HG03280 (cell line): ENCODE measurements around the gene MAPK10.
"Not testable (repeated sequence)": the region's sequence is repeated elsewhere in the genome, so short reads cannot be mapped to it uniquely, and the experiment has no call there.

Source experiments
- ATAC-seq: cut with Tn5 transposase; IDR thresholded peaks from one replicate; pipeline ENCODE4 v1.9.1; 2021; ENCODE audit warnings: mild to moderate bottlenecking, moderate library complexity; ENCODE audit not compliant: unreplicated experiment

Gene MAPK10

GRCh38 chr4:86117705-86118302 lies 242.0 kb downstream of the MAPK10 start:
- no peak for ATAC-seq

- no peak for ATAC-seq
These were observed 245.3 kb downstream of the MAPK10 start for GRCh38 chr4:86114563-86114962.

DNA sequence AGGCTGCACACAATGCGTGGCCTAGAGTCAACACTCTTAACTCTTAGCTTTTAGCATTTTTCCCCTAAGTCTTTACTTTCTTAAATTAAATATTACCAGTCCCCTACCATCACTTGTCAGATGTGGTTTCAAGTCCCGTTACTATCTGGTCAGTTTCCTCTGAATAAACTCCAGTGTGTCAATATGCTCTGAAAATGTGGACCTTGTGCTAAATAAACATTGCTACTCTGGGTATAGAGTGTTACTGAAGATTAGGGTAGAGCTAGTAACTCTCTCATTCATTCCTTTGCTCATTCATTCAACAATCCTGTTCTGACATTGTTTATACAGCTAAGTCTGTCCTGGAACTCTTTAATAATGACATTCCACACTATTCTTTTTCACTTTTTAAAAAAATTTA lies 251.0 kb downstream of the MAPK10 start:
- no peak for ATAC-seq

- ATAC-seq = no peak
These were observed 251.7 kb downstream of the MAPK10 start for GRCh38 chr4:86108137-86108536.

DNA sequence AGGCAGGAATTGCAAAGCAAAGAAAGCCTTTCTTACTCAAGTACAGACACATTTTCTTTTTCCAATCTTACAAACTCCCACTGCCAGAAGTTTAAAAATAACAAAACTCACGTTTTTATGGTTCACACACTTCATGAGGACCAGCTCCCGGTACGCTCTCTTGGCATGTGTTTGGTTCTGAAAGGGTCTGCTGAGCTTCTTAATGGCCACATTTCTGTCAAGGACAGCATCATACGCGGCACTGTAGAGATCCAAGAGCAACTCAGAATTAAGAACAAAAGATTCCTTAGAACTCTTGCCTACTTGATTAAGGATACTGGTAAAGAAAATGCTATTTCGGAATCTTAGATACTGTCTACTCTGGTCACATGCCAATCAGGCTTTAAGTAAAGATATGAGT lies 252.7 kb downstream of the MAPK10 start:
- no peak for ATAC-seq

DNA sequence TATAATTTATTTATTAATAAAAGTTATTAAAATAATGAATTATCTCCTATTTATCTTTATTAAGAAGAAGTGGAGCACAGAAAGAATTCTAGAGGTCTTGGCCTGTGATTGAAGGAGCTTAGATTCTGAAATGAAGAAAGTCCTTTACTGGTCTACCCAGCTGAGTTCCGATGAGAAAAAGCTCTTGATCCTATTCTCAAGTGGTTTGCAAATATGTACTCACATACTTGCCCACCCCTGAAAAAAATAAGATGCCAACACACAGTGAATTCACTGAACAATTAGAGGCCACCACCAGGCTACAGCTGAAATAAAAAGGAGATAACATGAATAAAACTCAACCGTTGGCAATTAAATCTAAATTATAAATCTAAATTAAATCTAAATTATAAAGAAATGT lies 253.4 kb downstream of the MAPK10 start:
- no peak for ATAC-seq

GRCh38 chr4:86101841-86102240 lies 258.0 kb downstream of the MAPK10 start:
- ATAC-seq = no peak

DNA sequence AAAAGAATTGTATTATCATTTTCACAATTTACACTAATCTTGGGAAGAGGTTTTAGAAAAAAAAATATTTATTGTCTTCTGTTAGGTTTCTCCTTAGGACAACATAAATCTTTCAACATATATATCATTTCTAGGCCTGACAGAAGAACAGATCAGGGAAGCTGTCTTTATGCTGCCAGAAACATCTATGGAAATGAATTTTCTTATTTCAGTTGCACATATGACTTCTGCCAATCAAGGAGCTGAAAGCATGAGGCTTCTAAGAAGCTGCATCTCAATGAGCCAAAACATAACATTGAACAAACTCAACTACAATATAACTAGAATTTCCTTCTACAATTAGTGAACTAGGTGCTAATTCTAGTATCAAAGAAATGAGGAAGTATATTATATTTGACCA lies 258.4 kb downstream of the MAPK10 start:
- no peak for ATAC-seq

- ATAC-seq = no peak
These were observed 259.2 kb downstream of the MAPK10 start for GRCh38 chr4:86100539-86101215.

DNA sequence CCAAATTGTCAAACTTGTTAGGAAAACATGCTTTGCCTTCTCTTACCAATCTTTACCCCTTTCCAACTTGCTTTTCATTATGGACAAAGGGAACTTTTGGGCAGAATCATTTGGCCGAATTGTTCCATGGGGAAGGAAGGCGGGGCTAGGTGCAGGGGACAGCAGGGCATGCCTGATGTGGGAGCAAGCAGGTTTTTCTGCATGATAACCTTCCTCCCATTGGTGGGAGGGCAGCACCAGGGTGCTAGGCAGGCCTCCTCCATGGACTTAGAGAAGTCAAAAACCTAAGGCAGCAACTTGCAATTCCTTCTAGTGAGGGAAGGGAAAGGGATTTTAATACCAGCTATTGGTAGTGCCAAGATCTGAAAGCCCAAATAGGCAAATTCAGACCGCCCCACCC lies 260.5 kb downstream of the MAPK10 start:
- no peak for ATAC-seq

DNA sequence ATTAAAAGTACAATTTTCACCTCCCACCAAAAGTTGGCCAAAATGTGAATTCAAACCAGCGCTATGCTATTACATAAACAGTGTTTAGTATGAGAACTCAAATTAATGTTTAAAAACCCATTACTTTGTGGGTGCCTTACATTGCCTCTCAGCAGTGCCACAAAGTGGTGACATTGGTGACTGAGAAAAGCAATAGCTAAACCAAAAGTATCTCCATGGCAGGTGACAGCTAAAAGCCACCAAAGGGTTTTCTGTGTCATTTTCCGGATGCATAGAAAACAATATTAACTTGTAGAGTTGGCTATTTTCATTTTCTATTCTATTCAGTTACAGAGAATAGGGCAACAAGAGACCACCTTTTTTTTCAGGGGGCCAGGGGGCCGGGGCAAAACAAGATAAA lies 261.2 kb downstream of the MAPK10 start:
- ATAC-seq = no peak

GRCh38 chr4:86096373-86096772 lies 263.5 kb downstream of the MAPK10 start:
- ATAC-seq = no peak

- no peak for ATAC-seq
These were observed 267.2 kb downstream of the MAPK10 start for GRCh38 chr4:86092684-86093083.

- no peak for ATAC-seq
These were observed 268.7 kb downstream of the MAPK10 start for GRCh38 chr4:86091201-86091600.

GRCh38 chr4:86089781-86090323 lies 270.0 kb downstream of the MAPK10 start:
- ATAC-seq = no peak

GRCh38 chr4:86089053-86089452 lies 270.8 kb downstream of the MAPK10 start:
- no peak for ATAC-seq

GRCh38 chr4:86075796-86076195 lies 284.1 kb downstream of the MAPK10 start:
- ATAC-seq = not testable (repeated sequence)

DNA sequence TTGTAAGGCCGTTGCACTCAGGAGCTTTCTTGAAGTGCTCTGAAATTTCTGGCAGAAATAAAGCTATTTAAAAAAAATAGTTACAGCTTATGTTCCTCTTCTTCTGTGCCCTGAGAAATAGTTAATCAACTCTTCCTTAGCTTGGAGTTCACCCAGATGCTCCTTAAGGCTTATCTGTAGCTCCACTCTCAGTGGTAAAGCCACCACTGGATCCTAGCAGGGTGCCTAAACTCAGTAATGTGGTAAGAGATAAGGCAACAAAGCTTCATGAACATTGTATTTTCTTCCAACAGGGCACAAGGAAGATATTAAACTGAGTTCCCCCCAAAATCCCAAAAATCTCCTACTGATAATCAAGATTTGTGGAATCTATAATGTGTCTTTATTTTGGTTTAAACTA lies 299.5 kb downstream of the MAPK10 start:
- ATAC-seq = no peak

GRCh38 chr4:86058621-86059020 lies 301.2 kb downstream of the MAPK10 start:
- no peak for ATAC-seq

DNA sequence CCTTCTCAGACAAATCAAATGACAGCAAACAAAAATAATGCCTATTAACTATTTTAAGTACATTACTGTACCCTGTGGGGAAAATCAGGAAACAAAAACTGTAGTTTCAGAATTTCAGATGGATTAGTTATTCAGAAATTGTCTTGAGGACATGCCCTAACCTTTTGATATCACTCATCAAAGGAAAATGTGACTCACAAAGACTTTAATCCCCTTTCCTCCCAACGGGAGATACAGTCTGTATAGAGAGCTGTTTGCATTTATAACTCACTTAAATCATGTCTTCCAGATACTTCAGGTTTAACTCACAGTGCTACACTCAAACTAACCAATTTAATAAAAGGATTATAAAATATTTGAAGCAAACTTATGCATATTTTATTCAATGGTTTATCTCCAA lies 304.0 kb downstream of the MAPK10 start:
- no peak for ATAC-seq

DNA sequence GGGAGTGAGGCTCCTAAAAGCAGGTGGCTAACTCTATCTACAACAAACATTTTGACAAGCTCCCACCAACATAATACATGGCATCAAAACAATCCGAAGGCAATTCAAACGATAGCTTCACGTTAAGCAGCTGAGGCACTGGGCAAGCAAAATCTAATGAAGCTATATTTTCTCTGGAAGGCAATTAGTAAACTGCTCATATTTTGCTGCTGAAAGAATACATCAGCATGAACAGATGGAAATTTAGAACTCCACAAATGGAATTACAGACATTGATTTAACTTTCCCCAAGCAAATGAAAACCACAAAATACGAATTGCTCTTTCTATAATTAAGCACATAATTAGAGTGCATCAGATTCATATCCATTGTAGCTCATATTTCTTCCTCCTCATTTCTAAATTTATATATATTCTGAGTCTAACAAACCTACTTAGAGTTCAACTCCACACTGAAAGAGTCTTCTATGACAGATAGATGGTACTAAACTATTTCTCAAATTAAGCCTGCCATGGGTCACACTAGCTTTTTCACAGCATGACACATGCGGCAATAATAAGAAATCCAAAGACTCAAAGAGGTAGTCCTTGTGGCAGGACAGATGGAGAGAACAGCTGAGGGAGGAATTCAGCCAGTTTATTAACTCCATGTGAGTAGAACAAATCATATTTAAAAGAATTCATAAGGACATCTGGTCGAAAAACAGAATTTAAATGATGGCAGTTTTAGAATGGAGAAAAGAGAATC lies 305.4 kb downstream of the MAPK10 start:
- ATAC-seq = no peak

DNA sequence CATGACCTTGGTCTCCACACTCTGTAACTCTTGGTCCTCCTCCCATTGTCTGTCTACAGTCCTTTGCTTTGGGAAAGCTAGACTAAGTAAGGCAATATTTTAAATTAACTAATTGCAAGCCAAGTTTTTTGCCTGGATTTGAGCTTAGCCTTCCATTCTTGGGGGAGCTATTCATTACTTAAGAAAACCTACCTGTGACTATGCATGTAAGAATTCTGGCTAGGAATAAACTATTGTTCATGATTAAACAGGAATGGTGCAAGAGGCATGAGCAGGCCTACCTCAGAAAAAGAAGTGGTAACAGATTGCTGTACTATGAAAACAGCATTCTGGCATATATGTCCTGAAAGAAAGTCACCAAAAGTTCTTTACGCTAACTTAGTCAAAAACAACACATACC lies 309.4 kb downstream of the MAPK10 start:
- no peak for ATAC-seq
